HG03064 (cell line): Measurements from ENCODE around the gene GALP.
A peak's percentile ranks its signal among the peaks of the same experiment; 100 is the strongest.
"Not testable (repeated sequence)": the region's sequence is repeated elsewhere in the genome, so short reads cannot be mapped to it uniquely, and the experiment has no call there.

ENCODE experiments used
- ATAC-seq: cut with Tn5 transposase; IDR thresholded peaks from one replicate; pipeline ENCODE4 v1.9.1; 2021; ENCODE audit warnings: low read depth; ENCODE audit not compliant: unreplicated experiment

GALP gene

GRCh38 chr19:56175861-56176307 is at the start of gene GALP:
TSS of gene GALP (plus strand) at chr19:56176008. CDS start at chr19:56177109, 1,101 bp downstream.
- ATAC-seq: not testable (repeated sequence)

- no peak for ATAC-seq
Measured at GRCh38 chr19:56126983-56127780, 48.6 kb upstream of the GALP start.

- no peak for ATAC-seq
Measured at GRCh38 chr19:56130006-56130405, 45.8 kb upstream of the GALP start.

- no peak for ATAC-seq
Measured at GRCh38 chr19:56131651-56132050, 44.2 kb upstream of the GALP start.

- no peak for ATAC-seq
Measured at GRCh38 chr19:56132316-56132822, 43.4 kb upstream of the GALP start.

- no peak for ATAC-seq
Measured at GRCh38 chr19:56133858-56134653, 41.8 kb upstream of the GALP start.

- ATAC-seq: no peak
Measured at GRCh38 chr19:56134654-56134921, 41.2 kb upstream of the GALP start.

GRCh38 chr19:56136362-56136761 is 39.4 kb upstream of the GALP start:
- ATAC-seq: no peak

GRCh38 chr19:56137405-56137804 is 38.4 kb upstream of the GALP start:
- no peak for ATAC-seq

- no peak for ATAC-seq
Measured at GRCh38 chr19:56138069-56138468, 37.7 kb upstream of the GALP start.

- no peak for ATAC-seq
Measured at GRCh38 chr19:56139847-56140582, 35.8 kb upstream of the GALP start.

GRCh38 chr19:56140583-56141416 is 35.0 kb upstream of the GALP start, which contains the start of gene ZNF444:
TSS of gene ZNF444 (plus strand) at chr19:56141287. CDS start at chr19:56146912, 5,625 bp downstream.
- ATAC-seq: peak; percentile 85

GRCh38 chr19:56141417-56141993 is 34.3 kb upstream of the GALP start:
- no peak for ATAC-seq

- no peak for ATAC-seq
Measured at GRCh38 chr19:56142087-56142787, 33.6 kb upstream of the GALP start.

- ATAC-seq: no peak
Measured at GRCh38 chr19:56142897-56143434, 32.8 kb upstream of the GALP start.

GRCh38 chr19:56144376-56144775 is 31.4 kb upstream of the GALP start:
- no peak for ATAC-seq

GRCh38 chr19:56144831-56145230 is 31.0 kb upstream of the GALP start:
- ATAC-seq: no peak

- ATAC-seq: no peak
Measured at GRCh38 chr19:56145698-56146097, 30.1 kb upstream of the GALP start.

- no peak for ATAC-seq
Measured at GRCh38 chr19:56146904-56147303, 28.9 kb upstream of the GALP start.
